ENCODE data around the gene CCDC12. TPM values are rescaled to one million over a fixed set of nuclear protein-coding genes. Genes with fewer than 3 reads are reported as not detected.

Gene CCDC12
- total RNA-seq, 1 donor from 2014 or later, result 33.0 TPM

- DNase-seq (ENCODE audit: low read depth), result no peak
- Histone ChIP-seq H3K4me3 (ENCODE audit: low read depth, low read length) (no peak overlapping the region), H3K36me3 (ENCODE audit: control insufficient read depth, insufficient read depth, low read length) (no peaks in the 10 kb centered on the region), H3K27me3 (ENCODE audit: control insufficient read depth, insufficient read depth, low read length) (no peaks in the 10 kb centered on the region)
- TF ChIP-seq, protein P1, sequence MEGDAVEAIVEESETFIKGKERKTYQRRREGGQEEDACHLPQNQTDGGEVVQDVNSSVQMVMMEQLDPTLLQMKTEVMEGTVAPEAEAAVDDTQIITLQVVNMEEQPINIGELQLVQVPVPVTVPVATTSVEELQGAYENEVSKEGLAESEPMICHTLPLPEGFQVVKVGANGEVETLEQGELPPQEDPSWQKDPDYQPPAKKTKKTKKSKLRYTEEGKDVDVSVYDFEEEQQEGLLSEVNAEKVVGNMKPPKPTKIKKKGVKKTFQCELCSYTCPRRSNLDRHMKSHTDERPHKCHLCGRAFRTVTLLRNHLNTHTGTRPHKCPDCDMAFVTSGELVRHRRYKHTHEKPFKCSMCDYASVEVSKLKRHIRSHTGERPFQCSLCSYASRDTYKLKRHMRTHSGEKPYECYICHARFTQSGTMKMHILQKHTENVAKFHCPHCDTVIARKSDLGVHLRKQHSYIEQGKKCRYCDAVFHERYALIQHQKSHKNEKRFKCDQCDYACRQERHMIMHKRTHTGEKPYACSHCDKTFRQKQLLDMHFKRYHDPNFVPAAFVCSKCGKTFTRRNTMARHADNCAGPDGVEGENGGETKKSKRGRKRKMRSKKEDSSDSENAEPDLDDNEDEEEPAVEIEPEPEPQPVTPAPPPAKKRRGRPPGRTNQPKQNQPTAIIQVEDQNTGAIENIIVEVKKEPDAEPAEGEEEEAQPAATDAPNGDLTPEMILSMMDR (IDR thresholded peaks at IDR 0.05; ENCODE audit: insufficient read depth, low read length, poor library complexity, severe bottlenecking), result no peak
These were observed 25.8 kb downstream of the CCDC12 start for GRCh38 chr3:46950650-46951241.

- Histone ChIP-seq H3K36me3 (ENCODE audit: control insufficient read depth, insufficient read depth, low read length) (no peaks in the 10 kb centered on the region), H3K27me3 (ENCODE audit: control insufficient read depth, insufficient read depth, low read length) (no peaks in the 10 kb centered on the region), H3K4me3 (ENCODE audit: low read depth, low read length) (no peak overlapping the region)
- TF ChIP-seq, protein P1 (IDR thresholded peaks at IDR 0.05; ENCODE audit: insufficient read depth, low read length, poor library complexity, severe bottlenecking), result no peak
- no peak for DNase-seq (ENCODE audit: low read depth)
These were observed 26.4 kb downstream of the CCDC12 start for GRCh38 chr3:46950177-46950576.

DNA sequence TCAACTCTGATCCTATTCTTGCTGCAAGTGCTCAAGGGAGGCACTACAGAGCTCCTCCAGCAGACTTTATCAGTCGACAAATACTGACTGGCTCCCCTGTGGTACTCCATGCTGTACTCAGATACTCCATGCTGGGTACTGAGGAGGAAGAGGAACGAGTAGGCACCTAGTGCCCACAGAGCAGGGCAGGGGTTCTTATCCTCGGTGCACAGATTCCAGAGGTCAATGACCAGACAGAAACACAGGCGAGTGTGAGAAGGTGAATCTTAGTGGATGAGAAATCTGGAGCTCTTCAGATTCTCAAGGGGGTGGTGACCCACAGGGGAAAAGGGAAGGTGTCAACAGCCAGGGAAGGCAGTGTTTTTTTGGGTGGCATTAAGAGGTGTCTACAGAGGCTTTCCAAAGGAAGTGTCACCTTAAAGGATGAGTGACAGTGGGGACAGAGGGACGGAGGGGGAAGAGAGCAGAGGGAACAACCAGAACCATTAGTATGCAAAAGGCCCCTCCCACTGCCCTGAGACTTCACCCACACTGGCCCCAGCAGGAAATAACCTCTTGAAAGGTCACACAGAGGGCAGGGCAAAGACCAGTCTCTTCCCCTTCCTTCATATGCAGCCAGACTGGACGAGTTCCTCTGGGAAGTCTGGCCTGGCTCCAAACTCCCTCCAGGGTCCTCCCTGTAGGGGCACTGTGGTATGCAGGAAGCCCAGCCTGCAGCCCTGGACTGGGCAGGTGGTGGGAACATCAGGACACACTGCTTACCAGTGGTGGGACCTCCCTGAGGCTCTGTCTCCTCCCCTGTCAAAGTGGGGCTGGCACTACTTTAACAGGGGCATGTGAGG is 27.5 kb downstream of the CCDC12 start:
- no peaks in the 10 kb centered on the region for H3K36me3 ChIP-seq (ENCODE audit: control insufficient read depth, insufficient read depth, low read length)
- TF ChIP-seq, protein P1 (IDR thresholded peaks at IDR 0.05; ENCODE audit: insufficient read depth, low read length, poor library complexity, severe bottlenecking), result no peak
- no peak overlapping the region for H3K4me3 ChIP-seq (ENCODE audit: low read depth, low read length)
- DNase-seq (ENCODE audit: low read depth), result no peak
- no peaks in the 10 kb centered on the region for H3K27me3 ChIP-seq (ENCODE audit: control insufficient read depth, insufficient read depth, low read length)

DNA sequence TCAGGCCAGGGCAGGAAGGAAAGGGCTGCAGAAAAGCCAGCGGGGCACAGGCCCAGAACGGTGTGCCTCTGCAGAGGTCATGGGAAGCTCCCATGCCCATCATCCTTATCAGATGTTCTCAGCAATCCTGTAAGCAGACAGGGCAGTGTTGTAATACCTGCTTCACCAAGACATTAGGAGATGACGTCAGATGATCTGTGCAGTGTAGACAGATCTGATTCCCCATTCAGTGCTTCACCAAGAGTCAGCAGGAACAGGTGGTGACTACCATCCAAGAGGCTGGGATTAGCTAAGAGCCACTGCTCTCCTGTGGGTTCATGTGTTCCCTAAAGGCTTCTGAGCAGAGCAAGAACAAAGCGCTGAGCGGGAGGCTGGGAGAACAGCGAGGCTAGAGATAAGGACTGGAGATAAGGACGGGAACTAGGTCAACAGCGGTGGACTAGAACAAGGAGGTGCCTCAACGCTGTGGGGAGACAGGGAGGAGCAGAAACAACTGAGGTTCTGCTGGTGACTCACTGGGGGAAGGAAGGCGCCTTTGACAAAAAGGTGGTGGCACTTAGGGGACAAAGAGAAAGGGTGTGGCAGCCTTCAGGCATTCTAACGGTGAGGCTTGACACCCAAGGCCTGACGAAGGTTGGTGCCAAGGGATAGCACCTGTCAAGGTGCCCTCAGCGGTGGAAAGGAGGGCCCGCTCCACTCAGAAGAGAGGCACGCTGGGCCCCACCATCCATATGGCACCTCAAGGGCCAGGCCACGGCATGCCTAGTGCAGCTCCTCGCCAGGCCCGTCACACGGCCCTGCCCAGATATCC is 28.4 kb downstream of the CCDC12 start:
- no peak overlapping the region for H3K4me3 ChIP-seq (ENCODE audit: low read depth, low read length)
- H3K36me3 ChIP-seq (ENCODE audit: control insufficient read depth, insufficient read depth, low read length), result no peaks in the 10 kb centered on the region
- TF ChIP-seq, protein P1 (IDR thresholded peaks at IDR 0.05; ENCODE audit: insufficient read depth, low read length, poor library complexity, severe bottlenecking), result no peak
- no peaks in the 10 kb centered on the region for H3K27me3 ChIP-seq (ENCODE audit: control insufficient read depth, insufficient read depth, low read length)
- no peak for DNase-seq (ENCODE audit: low read depth)

GRCh38 chr3:46947546-46947901 is 29.0 kb downstream of the CCDC12 start:
- no peak overlapping the region for H3K4me3 ChIP-seq (ENCODE audit: low read depth, low read length)
- TF ChIP-seq, protein P1 (IDR thresholded peaks at IDR 0.05; ENCODE audit: insufficient read depth, low read length, poor library complexity, severe bottlenecking), result no peak
- DNase-seq (ENCODE audit: low read depth), result no peak
- H3K27me3 ChIP-seq (ENCODE audit: control insufficient read depth, insufficient read depth, low read length), result no peaks in the 10 kb centered on the region
- no peaks in the 10 kb centered on the region for H3K36me3 ChIP-seq (ENCODE audit: control insufficient read depth, insufficient read depth, low read length)

All from kidney epithelial cell (primary cell).